ENCODE data around the gene PDE5A. TPM values are rescaled to one million over a fixed set of nuclear protein-coding genes. Genes with fewer than 3 reads are reported as not detected.

Gene PDE5A
- polyA plus RNA-seq, 3 donors: 0.80 to 0.82 TPM; not detected in 1

GRCh38 chr4:119506806-119507205 lies 121.8 kb downstream of the PDE5A start:
- no peaks in the 10 kb centered on the region for H3K27me3 Mint-ChIP-seq (ENCODE audit: low read depth in 3 of 3)
- no peak overlapping the region for H3K27ac ChIP-seq (ENCODE audit: low read depth in 1 of 2, low read length in 2 of 2)
- TF ChIP-seq CTCF (IDR thresholded peaks at IDR 0.05): no peak
- no peak overlapping the region for H3K4me3 ChIP-seq (replicated peaks in 1 of 3; ENCODE audit: low read depth in 2 of 3, low read length in 3 of 3)
- H4K20me1 ChIP-seq (ENCODE audit: insufficient read depth, low read length): no peaks in the 10 kb centered on the region
- H3K27me3 ChIP-seq (ENCODE audit: control insufficient read depth in 2 of 2, insufficient read depth in 2 of 2, low read length in 2 of 2): no peaks in the 10 kb centered on the region
- intact Hi-C loops (cut with micrococcal nuclease): no loop called here
- WGBS (ENCODE audit: insufficient coverage): no CpG with 5 or more reads among the region's 1 CpG
- H2AFZ ChIP-seq (ENCODE audit: insufficient read depth, low read depth, low read length, poor library complexity, severe bottlenecking): no peak overlapping the region
- no peaks in the 10 kb centered on the region for H3K9me3 ChIP-seq (replicated peaks in 1 of 2; ENCODE audit: control insufficient read depth in 1 of 2, insufficient read depth in 1 of 2, low read length in 2 of 2)
- no peak overlapping the region for H3K9ac ChIP-seq (ENCODE audit: insufficient read depth, low read length, poor library complexity, severe bottlenecking)
- H3K27ac Mint-ChIP-seq: no peak overlapping the region
- no peaks in the 10 kb centered on the region for H3K4me1 ChIP-seq (ENCODE audit: control insufficient read depth in 1 of 2, insufficient read depth in 2 of 2, low read length in 2 of 2)
- no peaks in the 10 kb centered on the region for H3K4me1 Mint-ChIP-seq
- peaks cover 10 to 15% of the 10 kb centered on the region in 2 donors for H3K36me3 Mint-ChIP-seq
- no peak overlapping the region for H3K4me3 Mint-ChIP-seq
- H3K79me2 ChIP-seq (ENCODE audit: insufficient read depth, low read length): no peaks in the 10 kb centered on the region
- no peak for DNase-seq
- H3K4me2 ChIP-seq (replicated peaks; ENCODE audit: extremely low read depth, low read length, poor library complexity, severe bottlenecking): no peak overlapping the region
- H3K36me3 ChIP-seq (replicated peaks in 1 of 2; ENCODE audit: control insufficient read depth in 1 of 2, insufficient read depth in 2 of 2, low read length in 2 of 2): peaks cover 0 to 8% of the 10 kb centered on the region in 2 donors
- H3K9me3 Mint-ChIP-seq: no peaks in the 10 kb centered on the region

- Histone ChIP-seq H4K20me1 (ENCODE audit: insufficient read depth, low read length) (no peaks in the 10 kb centered on the region), H3K27me3 (ENCODE audit: control insufficient read depth in 2 of 2, insufficient read depth in 2 of 2, low read length in 2 of 2) (no peaks in the 10 kb centered on the region), H3K9me3 (replicated peaks in 1 of 2; ENCODE audit: control insufficient read depth in 1 of 2, insufficient read depth in 1 of 2, low read length in 2 of 2) (no peaks in the 10 kb centered on the region), H2AFZ (ENCODE audit: insufficient read depth, low read depth, low read length, poor library complexity, severe bottlenecking) (no peak overlapping the region), H3K36me3 (replicated peaks in 1 of 2; ENCODE audit: control insufficient read depth in 1 of 2, insufficient read depth in 2 of 2, low read length in 2 of 2) (peaks cover 6 to 29% of the 10 kb centered on the region in 2 donors), H3K27ac (ENCODE audit: low read depth in 1 of 2, low read length in 2 of 2) (no peak overlapping the region), H3K4me3 (replicated peaks in 1 of 3; ENCODE audit: low read depth in 2 of 3, low read length in 3 of 3) (no peak overlapping the region), H3K4me1 (ENCODE audit: control insufficient read depth in 1 of 2, insufficient read depth in 2 of 2, low read length in 2 of 2) (no peaks in the 10 kb centered on the region), H3K79me2 (ENCODE audit: insufficient read depth, low read length) (no peaks in the 10 kb centered on the region), H3K9ac (ENCODE audit: insufficient read depth, low read length, poor library complexity, severe bottlenecking) (no peak overlapping the region), H3K4me2 (replicated peaks; ENCODE audit: extremely low read depth, low read length, poor library complexity, severe bottlenecking) (no peak overlapping the region)
- Mint-ChIP-seq H3K36me3 (peaks cover 22 to 32% of the 10 kb centered on the region in 2 donors), H3K4me1 (no peaks in the 10 kb centered on the region), H3K27ac (no peak overlapping the region), H3K4me3 (no peak overlapping the region), H3K9me3 (no peaks in the 10 kb centered on the region), H3K27me3 (ENCODE audit: low read depth in 3 of 3) (no peaks in the 10 kb centered on the region)
- intact Hi-C loops (cut with micrococcal nuclease): no loop called here
- TF ChIP-seq CTCF (IDR thresholded peaks at IDR 0.05): no peak
- WGBS (ENCODE audit: insufficient coverage): no CpG with 5 or more reads among the region's 1 CpG
- no peak for DNase-seq
These were observed 124.0 kb downstream of the PDE5A start for GRCh38 chr4:119504616-119505015.

Data from CD14-positive monocyte (primary cell).